ENCODE measurements around the gene COL9A2.

DNA sequence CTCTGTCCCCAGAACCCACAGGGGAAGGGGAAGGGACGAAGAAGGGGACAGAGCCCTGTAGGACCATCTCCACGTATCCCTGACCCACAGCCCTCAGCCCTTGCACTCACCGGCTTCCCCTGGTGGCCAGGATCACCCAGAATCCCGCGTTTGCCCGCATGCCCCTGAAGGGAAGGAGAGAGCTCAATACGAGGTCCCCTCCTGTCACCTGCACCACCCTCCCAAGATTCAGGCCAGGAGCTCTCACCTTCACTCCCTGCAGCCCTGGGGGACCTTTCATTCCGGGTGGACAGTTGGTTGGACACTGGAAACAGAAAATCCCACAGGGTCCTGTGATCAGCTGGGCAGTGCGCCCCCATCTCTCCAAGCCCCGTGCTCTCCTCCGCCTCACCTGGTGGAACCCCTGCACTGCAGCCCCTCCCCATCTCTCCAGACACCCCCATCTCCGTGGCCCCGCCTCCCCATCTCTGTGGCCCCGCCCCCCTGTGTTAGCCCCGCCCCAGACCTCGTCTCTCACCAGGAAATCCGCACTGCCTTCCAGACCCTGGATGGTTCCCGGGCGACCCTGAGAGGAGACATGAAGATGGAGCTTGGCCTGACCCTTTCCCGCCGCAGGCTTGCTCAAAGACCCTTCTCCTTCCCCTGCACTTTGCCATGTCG lies 6.0 kb downstream of the COL9A2 start:
- TF ChIP-seq, protein P1, sequence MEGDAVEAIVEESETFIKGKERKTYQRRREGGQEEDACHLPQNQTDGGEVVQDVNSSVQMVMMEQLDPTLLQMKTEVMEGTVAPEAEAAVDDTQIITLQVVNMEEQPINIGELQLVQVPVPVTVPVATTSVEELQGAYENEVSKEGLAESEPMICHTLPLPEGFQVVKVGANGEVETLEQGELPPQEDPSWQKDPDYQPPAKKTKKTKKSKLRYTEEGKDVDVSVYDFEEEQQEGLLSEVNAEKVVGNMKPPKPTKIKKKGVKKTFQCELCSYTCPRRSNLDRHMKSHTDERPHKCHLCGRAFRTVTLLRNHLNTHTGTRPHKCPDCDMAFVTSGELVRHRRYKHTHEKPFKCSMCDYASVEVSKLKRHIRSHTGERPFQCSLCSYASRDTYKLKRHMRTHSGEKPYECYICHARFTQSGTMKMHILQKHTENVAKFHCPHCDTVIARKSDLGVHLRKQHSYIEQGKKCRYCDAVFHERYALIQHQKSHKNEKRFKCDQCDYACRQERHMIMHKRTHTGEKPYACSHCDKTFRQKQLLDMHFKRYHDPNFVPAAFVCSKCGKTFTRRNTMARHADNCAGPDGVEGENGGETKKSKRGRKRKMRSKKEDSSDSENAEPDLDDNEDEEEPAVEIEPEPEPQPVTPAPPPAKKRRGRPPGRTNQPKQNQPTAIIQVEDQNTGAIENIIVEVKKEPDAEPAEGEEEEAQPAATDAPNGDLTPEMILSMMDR (IDR thresholded peaks at IDR 0.05): no peak
- TF ChIP-seq EP300 (IDR thresholded peaks at IDR 0.05) (no peak), POLR2A (IDR thresholded peaks at IDR 0.05) (no peak)

Measured in suprapubic skin (tissue), 3 donors.